AG04450 (cell line): Measurements from ENCODE around the gene ITPRIPL2. TPM values are rescaled to one million over a fixed set of nuclear protein-coding genes. Genes with fewer than 3 reads are reported as not detected.

Experiments
- CTCF ChIA-PET: fragments of 300-600, 350-600 bp; formaldehyde crosslinking; extraction: SDS; loops from one replicate; lab custom pipeline; 2022; ENCODE audit warnings: antibody characterized with exemption, inconsistent platforms; lab: Charles Lee
- POLR2A ChIA-PET: fragments of 350-600 bp; formaldehyde crosslinking; extraction: SDS; loops from one replicate; lab custom pipeline; 2021; ENCODE audit warnings: antibody characterized with exemption, inconsistent platforms; lab: Yijun Ruan, JAX
- DNase-seq: peaks from one replicate; pipeline ENCODE4 v3.0.0-alpha.2; 2011; ENCODE audit warnings: low read depth, low spot score
- H3K27ac ChIP-seq: one replicate; pipeline ENCODE4 v1.5.1; 2012; ENCODE audit warnings: low read depth, low read length, control low read depth
- H3K27me3 ChIP-seq: one replicate; pipeline ENCODE4 v1.6.0; 2012; ENCODE audit warnings: low read length; ENCODE audit not compliant: control insufficient read depth, insufficient read depth
- H3K4me3 ChIP-seq: 2 replicates; pipeline ENCODE4 v1.5.1; 2011; ENCODE audit warnings: mild to moderate bottlenecking, low read depth, low read length, control low read depth
- H3K9me3 ChIP-seq: 2 replicates; pipeline ENCODE4 v1.5.1; 2012; ENCODE audit warnings: low read length; ENCODE audit not compliant: control insufficient read depth, insufficient read depth
- polyA plus RNA-seq: library from polyadenylated mRNA; depleted of rRNA; stranded (reverse); fragments of >200 nt; gene quantifications from 2 replicates; pipeline ENCODE4 v1.2.3, GENCODE V29; 2011
- TF ChIP-seq, protein P1 (sequence below): IDR thresholded peaks from 2 replicates; pipeline ENCODE4 v1.5.1; 2011; ENCODE audit warnings: low read depth, low read length, control low read depth, inconsistent platforms

Gene ITPRIPL2
- polyA plus RNA-seq, 1 experiment, result 16.3 TPM

DNA sequence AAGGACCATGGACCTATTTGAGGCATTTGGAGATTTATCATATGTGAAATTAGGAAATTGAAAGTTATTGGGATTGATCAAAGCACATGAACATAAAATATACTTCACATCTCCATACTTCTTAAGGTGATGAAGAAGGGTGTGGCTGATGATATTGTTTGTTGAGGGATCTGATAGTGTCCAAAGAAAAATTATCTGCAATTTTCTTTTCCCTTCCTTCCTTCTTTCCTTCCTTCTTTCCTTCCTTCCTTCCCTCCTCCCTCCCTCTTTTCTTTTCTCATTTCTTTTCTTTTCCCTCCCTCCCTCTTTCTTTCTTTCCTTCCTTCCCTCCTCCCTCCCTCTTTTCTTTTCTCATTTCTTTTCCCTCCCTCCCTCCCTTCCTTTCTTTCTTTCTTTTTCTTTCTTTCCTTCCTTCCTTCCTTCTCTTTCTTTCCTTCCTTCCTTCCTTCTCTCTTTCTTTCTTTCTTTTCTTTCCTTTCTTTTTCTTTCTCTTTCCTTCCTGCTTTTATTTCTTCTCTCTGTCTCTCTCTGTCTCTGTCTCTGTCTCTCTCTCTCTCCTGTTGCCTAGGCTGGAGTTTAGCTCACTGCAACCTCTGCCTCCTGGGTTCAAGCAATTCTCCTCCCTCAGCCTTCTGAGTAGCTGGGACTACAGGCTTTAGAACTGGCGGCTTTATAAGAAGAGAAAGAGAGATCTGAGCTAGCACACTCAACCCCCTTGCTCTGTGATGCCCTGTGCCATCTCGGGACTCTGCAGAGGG lies 20.9 kb upstream of the ITPRIPL2 start:
- H3K9me3 ChIP-seq, result no peaks in the 10 kb centered on the region
- no peak for DNase-seq
- POLR2A ChIA-PET, result no interaction called here
- no peak overlapping the region for H3K27ac ChIP-seq
- TF ChIP-seq, protein P1, sequence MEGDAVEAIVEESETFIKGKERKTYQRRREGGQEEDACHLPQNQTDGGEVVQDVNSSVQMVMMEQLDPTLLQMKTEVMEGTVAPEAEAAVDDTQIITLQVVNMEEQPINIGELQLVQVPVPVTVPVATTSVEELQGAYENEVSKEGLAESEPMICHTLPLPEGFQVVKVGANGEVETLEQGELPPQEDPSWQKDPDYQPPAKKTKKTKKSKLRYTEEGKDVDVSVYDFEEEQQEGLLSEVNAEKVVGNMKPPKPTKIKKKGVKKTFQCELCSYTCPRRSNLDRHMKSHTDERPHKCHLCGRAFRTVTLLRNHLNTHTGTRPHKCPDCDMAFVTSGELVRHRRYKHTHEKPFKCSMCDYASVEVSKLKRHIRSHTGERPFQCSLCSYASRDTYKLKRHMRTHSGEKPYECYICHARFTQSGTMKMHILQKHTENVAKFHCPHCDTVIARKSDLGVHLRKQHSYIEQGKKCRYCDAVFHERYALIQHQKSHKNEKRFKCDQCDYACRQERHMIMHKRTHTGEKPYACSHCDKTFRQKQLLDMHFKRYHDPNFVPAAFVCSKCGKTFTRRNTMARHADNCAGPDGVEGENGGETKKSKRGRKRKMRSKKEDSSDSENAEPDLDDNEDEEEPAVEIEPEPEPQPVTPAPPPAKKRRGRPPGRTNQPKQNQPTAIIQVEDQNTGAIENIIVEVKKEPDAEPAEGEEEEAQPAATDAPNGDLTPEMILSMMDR, result no peak
- no peaks in the 10 kb centered on the region for H3K27me3 ChIP-seq
- CTCF ChIA-PET, result interaction anchor here (0.6 kb wide), 1 partner anchor 29 kb away, joined by 3 read pairs; no protein-coding TSS in a partner anchor
- H3K4me3 ChIP-seq, result no peak overlapping the region

DNA sequence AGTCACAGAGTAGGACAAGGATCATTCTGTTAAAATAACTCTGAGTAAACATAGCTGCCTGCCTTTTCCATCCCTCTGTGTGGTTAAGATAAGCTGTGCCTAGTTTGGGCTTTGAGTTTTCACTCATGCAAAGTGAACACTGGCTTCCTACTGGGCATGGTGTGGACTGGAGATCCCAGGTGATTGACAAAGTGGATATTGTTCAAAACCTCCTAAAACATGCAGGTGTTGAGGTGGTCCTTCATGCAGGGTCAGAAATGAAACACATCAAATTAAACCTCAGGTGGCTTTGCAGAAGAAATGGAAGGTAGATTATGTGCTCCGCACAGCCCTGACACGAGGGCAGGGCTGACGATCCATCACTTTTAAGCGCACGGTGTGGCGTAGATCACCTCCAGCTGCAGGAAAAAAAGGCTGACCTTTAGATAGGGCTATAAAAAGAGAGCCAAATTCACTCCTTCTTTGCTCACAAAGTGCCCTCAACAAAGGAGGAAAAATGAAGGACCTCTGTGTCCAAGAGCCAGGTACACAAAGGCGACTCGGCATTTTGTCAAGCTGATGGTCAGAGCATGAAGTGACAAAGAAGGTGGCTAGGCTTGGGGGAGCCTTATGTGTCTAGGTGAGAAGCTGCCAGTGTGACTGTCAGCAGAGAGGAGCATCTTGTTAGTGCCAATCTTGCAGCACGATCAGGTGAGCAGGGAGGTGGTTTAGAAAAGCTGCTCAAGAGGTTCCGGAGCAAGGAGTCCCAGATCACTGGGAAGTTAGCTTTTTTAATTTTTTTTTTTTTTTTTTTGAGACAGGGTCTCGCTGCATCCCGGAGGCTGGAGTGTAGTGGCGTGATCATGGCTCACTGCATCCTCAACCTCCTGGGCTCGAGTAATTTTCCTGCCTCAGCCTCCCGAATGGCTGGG lies 19.9 kb upstream of the ITPRIPL2 start:
- no peak for DNase-seq
- CTCF ChIA-PET, result interaction anchor here (0.6 to 2.3 kb wide), 6 partner anchors 8 to 408 kb away, joined by 3 to 13 read pairs (median 4); no protein-coding TSS in a partner anchor
- H3K9me3 ChIP-seq, result no peaks in the 10 kb centered on the region
- no peak overlapping the region for H3K27ac ChIP-seq
- POLR2A ChIA-PET, result no interaction called here
- H3K4me3 ChIP-seq, result no peak overlapping the region
- no peaks in the 10 kb centered on the region for H3K27me3 ChIP-seq
- TF ChIP-seq, protein P1, result no peak

DNA sequence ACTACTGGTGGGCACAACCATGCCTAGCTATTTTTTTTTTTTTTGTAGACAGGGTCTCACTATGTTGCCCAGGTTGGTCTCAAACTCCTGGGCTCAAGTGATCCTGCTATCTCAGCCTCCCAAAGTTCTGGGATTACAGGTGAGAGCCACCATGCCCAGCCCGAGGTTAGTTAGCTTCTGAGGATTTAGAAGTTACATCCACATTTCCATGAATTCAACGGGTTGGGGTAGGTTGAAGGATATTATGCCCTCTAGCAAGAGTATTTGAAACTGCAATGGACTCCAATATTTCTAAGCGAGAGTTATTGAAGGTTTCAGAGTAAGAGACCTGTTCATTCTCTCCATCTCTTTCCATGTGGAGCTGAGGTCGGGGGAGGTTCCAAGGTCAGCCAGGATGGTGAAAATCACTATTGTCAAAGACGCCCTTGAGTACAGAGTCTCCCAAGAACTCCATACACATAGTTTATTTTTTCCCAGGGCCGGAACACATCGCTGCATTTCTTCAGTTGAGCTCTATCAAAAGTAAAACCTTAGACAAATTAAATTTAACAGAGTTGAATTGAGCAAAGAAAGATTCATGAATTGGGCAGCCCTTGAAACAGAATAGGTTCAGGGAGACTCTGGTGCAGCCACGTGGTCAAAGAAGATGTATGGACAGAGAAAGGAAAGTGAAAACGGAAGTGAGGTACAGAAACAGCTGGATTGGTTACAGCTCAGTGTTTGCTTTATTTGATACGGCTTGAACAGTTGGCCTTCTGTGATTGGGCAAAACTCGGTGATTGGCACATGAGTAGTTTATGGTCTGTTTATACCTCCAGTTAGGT lies 19.0 kb upstream of the ITPRIPL2 start:
- CTCF ChIA-PET, result interaction anchor here (0.9 to 2.3 kb wide), 6 partner anchors 8 to 408 kb away, joined by 3 to 13 read pairs (median 5); no protein-coding TSS in a partner anchor
- Histone ChIP-seq H3K27me3 (no peaks in the 10 kb centered on the region), H3K4me3 (no peak overlapping the region), H3K9me3 (no peaks in the 10 kb centered on the region), H3K27ac (no peak overlapping the region)
- TF ChIP-seq, protein P1, result 0 out of 2 replicates have a peak, but pooled peaks have one; percentile 4
- DNase-seq, result no peak
- POLR2A ChIA-PET, result no interaction called here

DNA sequence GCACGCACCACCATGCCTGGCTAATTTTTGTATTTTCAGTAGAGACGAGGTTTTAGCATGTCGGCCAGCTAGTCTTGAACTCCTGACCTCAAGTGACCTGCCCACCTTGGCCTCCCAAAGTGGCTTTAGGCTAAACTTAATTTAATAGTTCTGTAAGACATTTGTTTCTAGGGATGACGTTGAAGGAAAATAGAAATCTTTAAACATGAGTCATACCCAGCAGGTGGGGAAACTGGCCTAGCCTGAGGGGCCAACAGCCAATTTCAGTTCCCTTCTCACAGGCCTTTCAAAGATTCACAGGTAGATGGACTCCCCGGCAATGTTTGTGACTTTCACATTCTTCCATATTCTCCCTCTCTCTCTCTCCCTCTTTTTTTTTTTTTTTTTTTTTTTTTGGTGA lies 18.1 kb upstream of the ITPRIPL2 start:
- Histone ChIP-seq H3K4me3 (no peak overlapping the region), H3K9me3 (peaks cover 4% of the 10 kb centered on the region; the same call in 1 of the 2 replicates), H3K27ac (no peak overlapping the region), H3K27me3 (no peaks in the 10 kb centered on the region)
- TF ChIP-seq, protein P1, result no peak
- CTCF ChIA-PET, result interaction anchor here (0.9 to 2.3 kb wide), 4 partner anchors 9 to 280 kb away, joined by 3 to 13 read pairs (median 8); no protein-coding TSS in a partner anchor
- DNase-seq, result no peak
- POLR2A ChIA-PET, result no interaction called here
